ENCODE data around the gene GMDS. TPM values are rescaled to one million over a fixed set of nuclear protein-coding genes. Genes with fewer than 3 reads are reported as not detected.

Gene GMDS
- total RNA-seq, 4 donors from 2014 or later: 8.7 to 23.1 (median 18.4) TPM

DNA sequence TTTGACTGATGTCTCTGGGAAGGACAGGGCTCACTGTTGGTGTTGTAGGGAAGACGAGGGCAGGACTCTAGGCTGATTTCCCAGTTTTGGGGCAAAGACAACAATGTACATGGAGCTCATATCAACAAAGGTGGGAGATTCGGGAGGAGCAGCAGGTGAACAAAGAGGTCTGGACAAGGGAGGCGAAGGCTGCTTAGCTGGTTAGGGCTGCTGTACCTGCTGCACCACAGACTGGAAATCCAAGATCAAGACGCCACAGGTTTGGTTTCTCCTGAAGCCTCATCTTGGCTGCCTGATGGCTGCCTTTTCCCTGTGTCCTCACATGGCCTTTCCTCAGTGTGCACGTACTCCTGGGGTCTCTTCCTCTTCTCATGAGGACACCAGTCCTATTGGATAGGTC, 348.5 kb downstream of the GMDS start:
- no peak for DNase-seq (ENCODE audit: low spot score in 2 of 2)
- no peak overlapping the region for H3K4me3 ChIP-seq (ENCODE audit: low read depth, poor library complexity, severe bottlenecking)
- WGBS, 2 donors: 76 to 90% methylated on average over 5 of the region's 5 CpGs
- intact Hi-C loops (cut with DNase I; ENCODE audit: low total_unique reads): no loop called here
- TF ChIP-seq, protein P1, sequence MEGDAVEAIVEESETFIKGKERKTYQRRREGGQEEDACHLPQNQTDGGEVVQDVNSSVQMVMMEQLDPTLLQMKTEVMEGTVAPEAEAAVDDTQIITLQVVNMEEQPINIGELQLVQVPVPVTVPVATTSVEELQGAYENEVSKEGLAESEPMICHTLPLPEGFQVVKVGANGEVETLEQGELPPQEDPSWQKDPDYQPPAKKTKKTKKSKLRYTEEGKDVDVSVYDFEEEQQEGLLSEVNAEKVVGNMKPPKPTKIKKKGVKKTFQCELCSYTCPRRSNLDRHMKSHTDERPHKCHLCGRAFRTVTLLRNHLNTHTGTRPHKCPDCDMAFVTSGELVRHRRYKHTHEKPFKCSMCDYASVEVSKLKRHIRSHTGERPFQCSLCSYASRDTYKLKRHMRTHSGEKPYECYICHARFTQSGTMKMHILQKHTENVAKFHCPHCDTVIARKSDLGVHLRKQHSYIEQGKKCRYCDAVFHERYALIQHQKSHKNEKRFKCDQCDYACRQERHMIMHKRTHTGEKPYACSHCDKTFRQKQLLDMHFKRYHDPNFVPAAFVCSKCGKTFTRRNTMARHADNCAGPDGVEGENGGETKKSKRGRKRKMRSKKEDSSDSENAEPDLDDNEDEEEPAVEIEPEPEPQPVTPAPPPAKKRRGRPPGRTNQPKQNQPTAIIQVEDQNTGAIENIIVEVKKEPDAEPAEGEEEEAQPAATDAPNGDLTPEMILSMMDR (IDR thresholded peaks at IDR 0.05): no peak
- no peak for TF ChIP-seq POLR2A (IDR thresholded peaks at IDR 0.05)

DNA sequence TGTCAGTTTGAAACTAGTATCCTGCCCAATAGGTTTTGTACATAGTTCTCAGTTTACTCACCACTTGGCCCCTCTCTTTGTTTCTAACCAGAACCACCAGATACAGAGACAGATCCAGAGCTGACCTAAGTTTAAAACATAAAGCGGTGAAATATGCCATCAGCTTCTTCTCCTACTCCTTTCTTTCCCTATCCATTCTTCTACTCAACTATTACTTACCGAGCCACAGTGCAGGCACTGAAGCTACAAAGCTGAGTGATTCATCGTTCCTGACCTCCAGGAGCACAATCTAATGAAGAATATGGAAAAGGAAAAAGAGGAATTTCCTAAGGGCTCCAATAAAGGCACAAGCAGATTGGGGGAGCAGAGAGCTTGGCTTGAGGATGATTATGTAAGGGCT, 349.7 kb downstream of the GMDS start:
- H3K4me3 ChIP-seq (ENCODE audit: low read depth, poor library complexity, severe bottlenecking): no peak overlapping the region
- no peak for TF ChIP-seq POLR2A (IDR thresholded peaks at IDR 0.05)
- TF ChIP-seq, protein P1 (IDR thresholded peaks at IDR 0.05): no peak
- intact Hi-C loops (cut with DNase I; ENCODE audit: low total_unique reads): no loop called here
- WGBS, 2 donors: 85 to 94% methylated on average over 3 of the region's 3 CpGs
- no peak for DNase-seq (ENCODE audit: low spot score in 2 of 2)

DNA sequence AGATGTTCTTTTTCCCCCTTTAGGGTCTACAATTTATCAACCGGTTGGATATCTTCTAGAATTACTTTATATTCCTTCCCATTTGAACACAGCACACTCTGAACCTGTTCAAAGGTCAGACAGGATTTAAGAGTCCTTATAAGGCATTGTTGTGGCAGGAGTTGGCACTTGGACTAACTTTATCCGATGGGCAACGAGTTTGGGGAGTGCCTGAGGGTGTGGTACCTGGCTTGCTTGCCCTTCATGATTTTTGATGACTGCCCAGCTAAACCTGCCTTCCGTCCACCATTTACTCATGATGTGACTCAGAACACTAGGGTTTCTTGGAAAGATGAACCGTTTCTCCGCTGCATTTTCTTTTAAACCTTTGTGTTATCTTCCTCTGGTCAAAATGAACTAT, 350.5 kb downstream of the GMDS start:
- intact Hi-C loops (cut with DNase I; ENCODE audit: low total_unique reads): no loop called here
- DNase-seq (ENCODE audit: low spot score in 2 of 2): no peak
- TF ChIP-seq, protein P1 (IDR thresholded peaks at IDR 0.05): no peak
- TF ChIP-seq POLR2A (IDR thresholded peaks at IDR 0.05): no peak
- WGBS, 2 donors: 59 to 65% methylated on average over 6 of the region's 6 CpGs
- no peak overlapping the region for H3K4me3 ChIP-seq (ENCODE audit: low read depth, poor library complexity, severe bottlenecking)

DNA sequence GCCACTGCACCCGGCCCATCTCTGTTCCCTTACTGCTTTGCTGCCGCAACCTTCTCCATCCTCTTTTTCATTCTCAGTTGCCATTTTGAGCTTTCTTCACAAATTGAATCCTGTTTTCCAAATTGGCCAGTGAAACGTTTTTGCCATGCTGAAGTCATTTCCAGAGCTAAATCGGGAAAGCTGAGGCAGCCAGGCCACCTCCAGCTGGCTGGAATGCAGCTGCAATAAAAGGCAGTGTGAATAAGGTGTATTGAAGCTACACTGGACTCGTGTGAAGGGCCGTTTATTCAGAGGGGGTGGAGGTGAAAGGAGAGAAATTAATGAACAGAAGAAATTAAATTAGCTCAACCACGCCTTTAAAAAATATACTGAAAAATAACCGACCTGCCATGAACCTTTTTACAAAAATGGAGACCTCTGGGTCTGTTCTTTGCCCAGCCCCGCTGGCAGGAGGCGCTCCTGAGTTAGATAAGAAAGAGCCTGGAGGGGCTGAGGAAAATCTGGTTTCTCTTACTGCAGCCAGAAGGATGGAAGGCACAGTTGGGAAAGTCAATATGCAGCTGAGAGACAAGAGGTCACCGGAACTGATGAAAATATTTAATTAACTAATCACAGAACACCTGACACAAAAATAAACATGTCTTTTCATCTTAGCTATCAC, 351.8 kb downstream of the GMDS start:
- TF ChIP-seq, protein P1 (IDR thresholded peaks at IDR 0.05): no peak

DNA sequence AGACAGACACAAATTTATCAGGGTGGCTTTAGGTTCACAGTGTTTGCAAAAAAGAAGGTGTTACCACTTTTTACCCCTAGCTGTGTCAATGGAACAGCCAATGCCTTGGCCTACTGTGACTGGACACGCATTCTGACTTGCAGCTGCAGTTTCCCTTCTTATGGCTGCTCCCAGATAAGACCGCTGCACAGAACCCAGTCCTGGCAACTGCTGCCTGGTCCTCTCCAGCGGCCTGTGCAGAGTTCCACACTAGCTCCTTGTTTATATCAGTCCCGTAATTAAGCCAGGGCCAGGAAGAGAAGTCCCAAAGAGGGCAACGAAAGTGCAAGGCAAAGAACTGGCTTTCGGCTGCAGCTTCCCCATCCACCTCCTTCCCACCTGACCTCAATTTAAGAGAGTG, 352.7 kb downstream of the GMDS start:
- H3K4me3 ChIP-seq (ENCODE audit: low read depth, poor library complexity, severe bottlenecking): no peak overlapping the region
- TF ChIP-seq, protein P1 (IDR thresholded peaks at IDR 0.05): no peak
- no peak for TF ChIP-seq POLR2A (IDR thresholded peaks at IDR 0.05)
- 95 to 97% methylated on average over 6 of the region's 6 CpGs for WGBS, 2 donors
- DNase-seq (ENCODE audit: low spot score in 2 of 2): no peak
- intact Hi-C loops (cut with DNase I; ENCODE audit: low total_unique reads): no loop called here

More for the DNA sequence above, 351.8 kb downstream of the GMDS start:
- WGBS, 2 donors: 69 to 71% methylated on average over 11 of the region's 11 CpGs
- H3K4me3 ChIP-seq (ENCODE audit: low read depth, poor library complexity, severe bottlenecking): no peak overlapping the region
- intact Hi-C loops (cut with DNase I; ENCODE audit: low total_unique reads): no loop called here
- DNase-seq (ENCODE audit: low spot score in 2 of 2): no peak

DNA sequence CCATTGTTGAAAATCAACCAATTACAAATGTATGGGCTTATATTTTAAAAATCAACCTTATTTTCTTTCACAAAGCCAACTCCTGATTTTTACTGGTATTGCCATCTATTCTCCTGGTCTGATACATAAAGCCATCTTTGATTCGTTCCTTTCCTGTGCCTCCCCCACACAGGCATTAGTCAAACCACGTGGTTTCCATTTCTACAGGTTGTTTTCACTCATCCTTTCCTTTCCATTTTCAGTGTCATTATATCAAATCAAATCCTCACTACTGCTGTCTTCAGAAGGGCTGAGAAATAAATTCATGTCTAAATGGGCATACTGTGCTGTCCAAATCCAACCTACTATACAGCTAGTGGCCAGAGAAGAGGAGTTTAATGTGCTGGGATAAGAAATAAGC, 354.4 kb downstream of the GMDS start:
- H3K4me3 ChIP-seq (ENCODE audit: low read depth, poor library complexity, severe bottlenecking): no peak overlapping the region
- WGBS, 2 donors: 85 to 97% methylated on average over 2 of the region's 2 CpGs
- DNase-seq (ENCODE audit: low spot score in 2 of 2): no peak
- intact Hi-C loops (cut with DNase I; ENCODE audit: low total_unique reads): no loop called here
- TF ChIP-seq, protein P1 (IDR thresholded peaks at IDR 0.05): no peak
- no peak for TF ChIP-seq POLR2A (IDR thresholded peaks at IDR 0.05)
